A549 (cell line): Measurements from ENCODE around the gene PILRB.

Source experiments
- CTCF ChIP-seq: fragments of >200 bp; sonication (Bioruptor Twin); formaldehyde crosslinking; IDR thresholded peaks from 3 replicates; pipeline ENCODE4 v1.5.1; 2016
- NPAS2 ChIP-seq: fragments of 250-450 bp; sonication (Bioruptor Pico); IDR thresholded peaks from 2 replicates; pipeline ENCODE4 v1.8.0; 2022; ENCODE audit warnings: mild to moderate bottlenecking, moderate library complexity, borderline replicate concordance
- REST ChIP-seq: fragments of 200-600 bp; sonication (generic); IDR thresholded peaks from 2 replicates; pipeline ENCODE4 v1.6.1; 2016; ENCODE audit warnings: antibody characterized with exemption, mild to moderate bottlenecking, moderate library complexity

GRCh38 chr7:100372256-100372655 lies 14.3 kb downstream of the PILRB start:
- TF ChIP-seq REST (no peak), CTCF (no peak), NPAS2 (CRISPR knock-in tag) (no peak)
